ENCODE measurements around the gene FOXA3. TPM values are rescaled to one million over a fixed set of nuclear protein-coding genes. Genes with fewer than 3 reads are reported as not detected.

Gene FOXA3
- total and polyA plus RNA-seq, 8 donors: 7.6 to 65.8 (median 18.9) TPM

- TF ChIP-seq POLR2AphosphoS5 (IDR thresholded peaks at IDR 0.05): no peak
- TF ChIP-seq, protein P1, sequence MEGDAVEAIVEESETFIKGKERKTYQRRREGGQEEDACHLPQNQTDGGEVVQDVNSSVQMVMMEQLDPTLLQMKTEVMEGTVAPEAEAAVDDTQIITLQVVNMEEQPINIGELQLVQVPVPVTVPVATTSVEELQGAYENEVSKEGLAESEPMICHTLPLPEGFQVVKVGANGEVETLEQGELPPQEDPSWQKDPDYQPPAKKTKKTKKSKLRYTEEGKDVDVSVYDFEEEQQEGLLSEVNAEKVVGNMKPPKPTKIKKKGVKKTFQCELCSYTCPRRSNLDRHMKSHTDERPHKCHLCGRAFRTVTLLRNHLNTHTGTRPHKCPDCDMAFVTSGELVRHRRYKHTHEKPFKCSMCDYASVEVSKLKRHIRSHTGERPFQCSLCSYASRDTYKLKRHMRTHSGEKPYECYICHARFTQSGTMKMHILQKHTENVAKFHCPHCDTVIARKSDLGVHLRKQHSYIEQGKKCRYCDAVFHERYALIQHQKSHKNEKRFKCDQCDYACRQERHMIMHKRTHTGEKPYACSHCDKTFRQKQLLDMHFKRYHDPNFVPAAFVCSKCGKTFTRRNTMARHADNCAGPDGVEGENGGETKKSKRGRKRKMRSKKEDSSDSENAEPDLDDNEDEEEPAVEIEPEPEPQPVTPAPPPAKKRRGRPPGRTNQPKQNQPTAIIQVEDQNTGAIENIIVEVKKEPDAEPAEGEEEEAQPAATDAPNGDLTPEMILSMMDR (IDR thresholded peaks at IDR 0.05): no peak
- no peak for TF ChIP-seq EP300 (IDR thresholded peaks at IDR 0.05)
- no peak for TF ChIP-seq POLR2A (IDR thresholded peaks at IDR 0.05)
- H3K27me3 ChIP-seq: peaks cover 0 to 32% (median 0%) of the 10 kb centered on the region in 3 donors
- H3K27ac ChIP-seq: no peak overlapping the region
- WGBS, 5 donors: 63 to 84% (median 71%) methylated on average over 5 of the region's 5 CpGs
- intact Hi-C loops (cut with DNase I; ENCODE audit: low total_unique reads): no loop called here
- no peak for DNase-seq
- H3K9me3 ChIP-seq: no peaks in the 10 kb centered on the region
- H3K4me3 ChIP-seq: no peak overlapping the region
- no peaks in the 10 kb centered on the region for H3K36me3 ChIP-seq
- no peaks in the 10 kb centered on the region for H3K4me1 ChIP-seq
Measured at GRCh38 chr19:45908956-45909355, 44.8 kb downstream of the FOXA3 start.

- H3K27me3 ChIP-seq: peaks cover 0 to 52% (median 0%) of the 10 kb centered on the region in 3 donors
- no peak overlapping the region for H3K27ac ChIP-seq
- H3K9me3 ChIP-seq: no peaks in the 10 kb centered on the region
- H3K4me1 ChIP-seq: no peaks in the 10 kb centered on the region
- no peak overlapping the region for H3K4me3 ChIP-seq
- intact Hi-C loops (cut with DNase I; ENCODE audit: low total_unique reads): loop anchor here (10.0 kb wide), 1 partner anchor 94 kb away; no protein-coding TSS in a partner anchor
- H3K36me3 ChIP-seq: no peaks in the 10 kb centered on the region
- DNase-seq: no peak
- no peak for TF ChIP-seq EP300 (IDR thresholded peaks at IDR 0.05)
- no peak for TF ChIP-seq POLR2A (IDR thresholded peaks at IDR 0.05)
- TF ChIP-seq POLR2AphosphoS5 (IDR thresholded peaks at IDR 0.05): no peak
- TF ChIP-seq, protein P1 (IDR thresholded peaks at IDR 0.05): no peak
- 58 to 74% (median 69%) methylated on average over 8 of the region's 8 CpGs for WGBS, 5 donors
Measured at GRCh38 chr19:45911291-45911690, 47.2 kb downstream of the FOXA3 start.

DNA sequence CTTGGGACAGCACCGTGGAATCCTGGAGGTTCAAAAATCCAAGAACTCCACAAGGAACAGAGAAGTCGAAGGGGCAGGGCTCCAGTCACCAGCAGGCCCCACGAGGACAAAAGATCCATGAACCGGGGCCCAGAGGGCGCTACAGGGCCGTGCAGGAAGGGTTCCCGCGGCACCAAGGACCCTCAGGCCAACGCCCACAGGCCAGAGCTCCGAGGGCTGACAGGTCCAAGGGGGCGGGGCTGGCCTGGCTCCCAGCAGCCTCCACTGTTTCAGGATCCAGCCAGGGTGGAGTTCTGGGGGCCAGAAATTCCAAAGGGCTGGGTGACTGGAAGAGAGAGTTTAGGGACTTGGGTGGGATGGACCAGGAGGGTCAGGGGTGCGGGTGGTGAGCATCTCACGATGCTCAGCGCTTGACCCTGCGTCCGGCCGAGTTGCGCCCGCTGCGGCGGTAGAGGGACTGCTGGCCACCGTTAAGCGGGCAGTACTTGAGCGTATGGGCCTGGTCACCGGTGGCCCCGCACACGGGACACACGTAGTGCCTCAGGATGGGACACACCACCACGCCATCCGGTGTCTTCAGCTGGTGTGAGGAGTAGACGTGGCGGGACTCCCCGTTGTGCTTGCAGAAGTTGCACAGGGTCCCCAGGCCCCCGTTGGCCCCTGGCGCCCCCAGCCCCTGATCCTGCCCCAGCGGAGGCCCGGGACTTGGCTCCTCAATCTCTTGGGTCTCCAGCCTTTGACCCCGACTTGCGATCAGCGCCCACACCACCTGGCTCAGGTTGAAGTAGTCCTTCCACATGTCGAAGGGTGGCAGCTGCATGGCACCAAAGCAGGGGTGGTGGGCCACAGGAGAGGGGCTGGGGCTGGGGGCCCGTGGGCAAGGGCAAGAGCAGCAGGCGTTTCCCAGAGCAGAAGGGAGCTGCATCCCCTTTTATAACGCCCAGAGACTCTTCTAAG, 50.0 kb downstream of the FOXA3 start, which contains the start of gene NANOS2:
TSS of gene NANOS2 (minus strand) at position 905 of the 957 bp plus-strand sequence. CDS start at position 820, 85 bp downstream.
- H3K36me3 ChIP-seq: no peaks in the 10 kb centered on the region
- WGBS, 5 donors: 47 to 80% (median 59%) methylated on average over 32 to 44 of the region's 44 CpGs
- TF ChIP-seq, protein P1 (IDR thresholded peaks at IDR 0.05): no peak
- TF ChIP-seq POLR2AphosphoS5 (IDR thresholded peaks at IDR 0.05): no peak
- no peak for TF ChIP-seq EP300 (IDR thresholded peaks at IDR 0.05)
- no peak for TF ChIP-seq POLR2A (IDR thresholded peaks at IDR 0.05)
- no peak within 1 kb of the TSS for H3K27ac ChIP-seq
- H3K9me3 ChIP-seq: no peaks in the 10 kb centered on the region
- intact Hi-C loops (cut with DNase I; ENCODE audit: low total_unique reads): loop anchor here (10.0 kb wide), 1 partner anchor 91 kb away; no protein-coding TSS in a partner anchor
- H3K4me3 ChIP-seq: no peak within 1 kb of the TSS
- H3K27me3 ChIP-seq: peaks cover 0 to 70% (median 5%) of the 10 kb centered on the region in 3 donors
- peak in 1 of 2 donors; percentile 34 for DNase-seq
- no peaks in the 10 kb centered on the region for H3K4me1 ChIP-seq

- no peak overlapping the region for H3K27ac ChIP-seq
- H3K4me3 ChIP-seq: no peak overlapping the region
- peaks cover 0 to 66% (median 5%) of the 10 kb centered on the region in 3 donors for H3K27me3 ChIP-seq
- H3K4me1 ChIP-seq: no peaks in the 10 kb centered on the region
- H3K36me3 ChIP-seq: no peaks in the 10 kb centered on the region
- no peaks in the 10 kb centered on the region for H3K9me3 ChIP-seq
- TF ChIP-seq POLR2AphosphoS5 (IDR thresholded peaks at IDR 0.05) (no peak), EP300 (IDR thresholded peaks at IDR 0.05) (no peak), POLR2A (IDR thresholded peaks at IDR 0.05) (no peak)
- TF ChIP-seq, protein P1 (IDR thresholded peaks at IDR 0.05): no peak
- intact Hi-C loops (cut with DNase I; ENCODE audit: low total_unique reads): loop anchor here (10.0 kb wide), 1 partner anchor 87 kb away; no protein-coding TSS in a partner anchor
- WGBS, 5 donors: 41 to 51% (median 42%) methylated on average over 4 of the region's 4 CpGs
- no peak for DNase-seq
Measured at GRCh38 chr19:45917421-45918091, 53.4 kb downstream of the FOXA3 start.
